22Rv1 (cell line): ENCODE measurements around the gene ANKRD26.

Source experiments
- CTCF ChIP-seq: fragments of 450-650 bp; IDR thresholded peaks from 2 replicates; pipeline ENCODE4 v1.5.1; 2017; ENCODE audit warnings: mild to moderate bottlenecking
- ZFX ChIP-seq: fragments of 450-650 bp; IDR thresholded peaks from 2 replicates; pipeline ENCODE4 v1.6.1; 2017; ENCODE audit warnings: antibody characterized with exemption, borderline replicate concordance

GRCh38 chr10:27100813-27101347 is 586 bp upstream of the ANKRD26 start:
- TF ChIP-seq CTCF (no peak), ZFX (no peak)
